ENCODE measurements around the gene PLSCR5.

DNA sequence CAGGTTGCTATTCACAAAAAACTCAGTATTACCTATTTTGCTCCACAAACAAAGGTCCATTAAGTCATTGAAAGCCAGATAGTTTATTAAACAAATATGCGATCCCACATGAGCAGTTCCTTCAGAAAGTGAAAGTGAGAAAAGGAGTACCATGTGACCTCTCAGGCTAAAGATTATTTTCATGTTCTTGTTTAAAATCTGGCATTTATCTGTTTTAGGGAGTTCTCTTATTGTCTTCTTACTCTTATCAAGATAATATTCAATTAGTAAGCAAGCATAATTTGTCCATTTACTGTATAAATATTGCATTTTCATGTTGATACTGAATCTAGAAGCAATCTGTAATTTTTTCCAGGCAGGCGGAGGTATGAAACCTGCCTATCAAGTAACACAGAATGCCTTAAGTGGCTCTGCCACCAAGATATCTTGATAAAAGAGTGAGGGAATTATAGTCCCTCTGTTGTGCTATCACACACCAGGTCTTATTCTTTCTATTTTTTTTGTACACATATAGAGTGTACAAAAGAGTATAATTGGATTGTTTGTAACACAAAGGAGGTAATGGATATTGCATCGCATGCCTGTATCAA, 20.1 kb upstream of the PLSCR5 start:
- TF ChIP-seq, protein P1, sequence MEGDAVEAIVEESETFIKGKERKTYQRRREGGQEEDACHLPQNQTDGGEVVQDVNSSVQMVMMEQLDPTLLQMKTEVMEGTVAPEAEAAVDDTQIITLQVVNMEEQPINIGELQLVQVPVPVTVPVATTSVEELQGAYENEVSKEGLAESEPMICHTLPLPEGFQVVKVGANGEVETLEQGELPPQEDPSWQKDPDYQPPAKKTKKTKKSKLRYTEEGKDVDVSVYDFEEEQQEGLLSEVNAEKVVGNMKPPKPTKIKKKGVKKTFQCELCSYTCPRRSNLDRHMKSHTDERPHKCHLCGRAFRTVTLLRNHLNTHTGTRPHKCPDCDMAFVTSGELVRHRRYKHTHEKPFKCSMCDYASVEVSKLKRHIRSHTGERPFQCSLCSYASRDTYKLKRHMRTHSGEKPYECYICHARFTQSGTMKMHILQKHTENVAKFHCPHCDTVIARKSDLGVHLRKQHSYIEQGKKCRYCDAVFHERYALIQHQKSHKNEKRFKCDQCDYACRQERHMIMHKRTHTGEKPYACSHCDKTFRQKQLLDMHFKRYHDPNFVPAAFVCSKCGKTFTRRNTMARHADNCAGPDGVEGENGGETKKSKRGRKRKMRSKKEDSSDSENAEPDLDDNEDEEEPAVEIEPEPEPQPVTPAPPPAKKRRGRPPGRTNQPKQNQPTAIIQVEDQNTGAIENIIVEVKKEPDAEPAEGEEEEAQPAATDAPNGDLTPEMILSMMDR (conservative IDR thresholded peaks at IDR 0.05; ENCODE audit: low read depth in 2 of 2) = no peak
- TF ChIP-seq JUNB (IDR thresholded peaks at IDR 0.05; ENCODE audit: unreplicated experiment) (no peak), CREB1 (CRISPR knock-in tag; IDR thresholded peaks at IDR 0.05; ENCODE audit: low read depth) (no peak), EZH2phosphoT487 (IDR thresholded peaks at IDR 0.05; ENCODE audit: unreplicated experiment) (no peak), EZH2 (IDR thresholded peaks at IDR 0.05; ENCODE audit: low read depth, unreplicated experiment) (no peak)
- TF ChIP-seq, protein P2, sequence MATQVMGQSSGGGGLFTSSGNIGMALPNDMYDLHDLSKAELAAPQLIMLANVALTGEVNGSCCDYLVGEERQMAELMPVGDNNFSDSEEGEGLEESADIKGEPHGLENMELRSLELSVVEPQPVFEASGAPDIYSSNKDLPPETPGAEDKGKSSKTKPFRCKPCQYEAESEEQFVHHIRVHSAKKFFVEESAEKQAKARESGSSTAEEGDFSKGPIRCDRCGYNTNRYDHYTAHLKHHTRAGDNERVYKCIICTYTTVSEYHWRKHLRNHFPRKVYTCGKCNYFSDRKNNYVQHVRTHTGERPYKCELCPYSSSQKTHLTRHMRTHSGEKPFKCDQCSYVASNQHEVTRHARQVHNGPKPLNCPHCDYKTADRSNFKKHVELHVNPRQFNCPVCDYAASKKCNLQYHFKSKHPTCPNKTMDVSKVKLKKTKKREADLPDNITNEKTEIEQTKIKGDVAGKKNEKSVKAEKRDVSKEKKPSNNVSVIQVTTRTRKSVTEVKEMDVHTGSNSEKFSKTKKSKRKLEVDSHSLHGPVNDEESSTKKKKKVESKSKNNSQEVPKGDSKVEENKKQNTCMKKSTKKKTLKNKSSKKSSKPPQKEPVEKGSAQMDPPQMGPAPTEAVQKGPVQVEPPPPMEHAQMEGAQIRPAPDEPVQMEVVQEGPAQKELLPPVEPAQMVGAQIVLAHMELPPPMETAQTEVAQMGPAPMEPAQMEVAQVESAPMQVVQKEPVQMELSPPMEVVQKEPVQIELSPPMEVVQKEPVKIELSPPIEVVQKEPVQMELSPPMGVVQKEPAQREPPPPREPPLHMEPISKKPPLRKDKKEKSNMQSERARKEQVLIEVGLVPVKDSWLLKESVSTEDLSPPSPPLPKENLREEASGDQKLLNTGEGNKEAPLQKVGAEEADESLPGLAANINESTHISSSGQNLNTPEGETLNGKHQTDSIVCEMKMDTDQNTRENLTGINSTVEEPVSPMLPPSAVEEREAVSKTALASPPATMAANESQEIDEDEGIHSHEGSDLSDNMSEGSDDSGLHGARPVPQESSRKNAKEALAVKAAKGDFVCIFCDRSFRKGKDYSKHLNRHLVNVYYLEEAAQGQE (IDR thresholded peaks at IDR 0.05; ENCODE audit: unreplicated experiment) = no peak

Data from GM23338 (cell line).